Ovary (tissue), 3 donors: Measurements from ENCODE around the gene GNA14.

Experiments
- EP300 ChIP-seq: sonication (generic); formaldehyde crosslinking; IDR thresholded peaks from one replicate; pipeline ENCODE4 v1.6.1; 2017; ENCODE audit warnings: antibody characterized with exemption
- POLR2A ChIP-seq: fragments of 450-650 bp; IDR thresholded peaks from one replicate; pipeline ENCODE4 v1.6.1; 2017; ENCODE audit warnings: antibody characterized with exemption, mild to moderate bottlenecking, moderate library complexity
- TF ChIP-seq, protein P1 (sequence below), 3 donors: fragments of 450-650 bp in 2 of 3; fragments of 200-600 bp in 1 of 3; IDR thresholded peaks; one replicate each; pipeline versions ENCODE4 v1.5.1 to v1.8.0; 2016 to 2022; ENCODE audit warnings: antibody characterized with exemption in 3 of 3, mild to moderate bottlenecking in 1 of 3
- donor health status: DM: no; HTN: no; CAD: no.

- TF ChIP-seq, protein P1, sequence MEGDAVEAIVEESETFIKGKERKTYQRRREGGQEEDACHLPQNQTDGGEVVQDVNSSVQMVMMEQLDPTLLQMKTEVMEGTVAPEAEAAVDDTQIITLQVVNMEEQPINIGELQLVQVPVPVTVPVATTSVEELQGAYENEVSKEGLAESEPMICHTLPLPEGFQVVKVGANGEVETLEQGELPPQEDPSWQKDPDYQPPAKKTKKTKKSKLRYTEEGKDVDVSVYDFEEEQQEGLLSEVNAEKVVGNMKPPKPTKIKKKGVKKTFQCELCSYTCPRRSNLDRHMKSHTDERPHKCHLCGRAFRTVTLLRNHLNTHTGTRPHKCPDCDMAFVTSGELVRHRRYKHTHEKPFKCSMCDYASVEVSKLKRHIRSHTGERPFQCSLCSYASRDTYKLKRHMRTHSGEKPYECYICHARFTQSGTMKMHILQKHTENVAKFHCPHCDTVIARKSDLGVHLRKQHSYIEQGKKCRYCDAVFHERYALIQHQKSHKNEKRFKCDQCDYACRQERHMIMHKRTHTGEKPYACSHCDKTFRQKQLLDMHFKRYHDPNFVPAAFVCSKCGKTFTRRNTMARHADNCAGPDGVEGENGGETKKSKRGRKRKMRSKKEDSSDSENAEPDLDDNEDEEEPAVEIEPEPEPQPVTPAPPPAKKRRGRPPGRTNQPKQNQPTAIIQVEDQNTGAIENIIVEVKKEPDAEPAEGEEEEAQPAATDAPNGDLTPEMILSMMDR (IDR thresholded peaks at IDR 0.05), result no peak
- TF ChIP-seq POLR2A, result no peak
- no peak for TF ChIP-seq EP300
Observed at GRCh38 chr9:77511525-77511924, 136.6 kb downstream of the GNA14 start.
